Liver (tissue), 3 donors: ENCODE data around the gene PARP14.
"Not testable (repeated sequence)": the region's sequence is repeated elsewhere in the genome, so short reads cannot be mapped to it uniquely, and the experiment has no call there.

Experiments used
- GABPA ChIP-seq, 2 donors: IDR thresholded peaks in 1 of 2; conservative IDR thresholded peaks in 1 of 2; 2 replicates each; pipeline ENCODE4 v1.6.1; 2016; ENCODE audit warnings: antibody characterized with exemption in 2 of 2, mild to moderate bottlenecking in 1 of 2, moderate library complexity in 1 of 2
- JUND ChIP-seq, 2 donors: IDR thresholded peaks; 2 replicates each; pipeline ENCODE4 v1.6.1; 2016; ENCODE audit warnings: antibody characterized with exemption in 2 of 2
- NR2F2 ChIP-seq: IDR thresholded peaks from 2 replicates; pipeline ENCODE4 v1.6.1; 2016; ENCODE audit warnings: antibody characterized with exemption
- RAD21 ChIP-seq, 2 donors: IDR thresholded peaks; 2 replicates each; pipeline ENCODE4 v1.6.1; 2016; ENCODE audit warnings: antibody characterized with exemption in 2 of 2, mild to moderate bottlenecking in 2 of 2
- SP1 ChIP-seq: IDR thresholded peaks from 2 replicates; pipeline ENCODE4 v1.6.1; 2018; ENCODE audit warnings: antibody characterized with exemption, mild to moderate bottlenecking
- TAF1 ChIP-seq: conservative IDR thresholded peaks from 2 replicates; pipeline ENCODE4 v1.6.1; 2016; ENCODE audit warnings: antibody characterized with exemption, mild to moderate bottlenecking
- TF ChIP-seq, protein P1 (sequence below): fragments of 150-350 bp; IDR thresholded peaks from 2 replicates; pipeline ENCODE4 v1.5.1; 2017; ENCODE audit warnings: improper control_type of control experiment, low read depth, low read length; ENCODE audit not compliant: missing input control
- TF ChIP-seq, protein P2 (sequence below): IDR thresholded peaks from 2 replicates; pipeline ENCODE4 v1.6.1; 2016; ENCODE audit warnings: antibody characterized with exemption
- TF ChIP-seq, protein P3 (sequence below): IDR thresholded peaks from 2 replicates; pipeline ENCODE4 v1.6.1; 2016; ENCODE audit warnings: antibody characterized with exemption
- TF ChIP-seq, protein P4 (sequence below): IDR thresholded peaks from 2 replicates; pipeline ENCODE4 v1.6.1; 2016; ENCODE audit warnings: antibody characterized with exemption, mild to moderate bottlenecking
- TF ChIP-seq, protein P5 (sequence below): IDR thresholded peaks from 2 replicates; pipeline ENCODE4 v1.6.1; 2016; ENCODE audit warnings: antibody characterized with exemption
- donor health status: healthy.
- donor health status: healthy.

DNA sequence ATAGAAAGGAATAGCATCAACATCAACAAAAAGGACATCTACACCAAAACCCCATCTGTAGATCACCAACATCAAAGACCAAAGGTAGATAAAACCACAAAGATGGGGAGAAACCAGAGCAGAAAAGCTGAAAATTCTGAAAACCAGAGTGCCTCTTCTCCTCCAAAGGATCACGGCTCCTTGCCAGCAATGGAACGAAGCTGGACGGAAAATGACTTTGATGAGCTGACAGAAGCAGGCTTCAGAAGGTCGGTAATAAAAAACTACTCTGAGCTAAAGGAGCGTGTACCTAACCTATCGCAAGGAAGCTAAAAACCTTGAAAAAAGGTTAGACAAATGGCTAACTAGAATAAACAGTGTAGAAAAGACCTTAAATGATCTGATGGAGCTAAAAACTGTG, 28.7 kb upstream of the PARP14 start:
- TF ChIP-seq, protein P1, sequence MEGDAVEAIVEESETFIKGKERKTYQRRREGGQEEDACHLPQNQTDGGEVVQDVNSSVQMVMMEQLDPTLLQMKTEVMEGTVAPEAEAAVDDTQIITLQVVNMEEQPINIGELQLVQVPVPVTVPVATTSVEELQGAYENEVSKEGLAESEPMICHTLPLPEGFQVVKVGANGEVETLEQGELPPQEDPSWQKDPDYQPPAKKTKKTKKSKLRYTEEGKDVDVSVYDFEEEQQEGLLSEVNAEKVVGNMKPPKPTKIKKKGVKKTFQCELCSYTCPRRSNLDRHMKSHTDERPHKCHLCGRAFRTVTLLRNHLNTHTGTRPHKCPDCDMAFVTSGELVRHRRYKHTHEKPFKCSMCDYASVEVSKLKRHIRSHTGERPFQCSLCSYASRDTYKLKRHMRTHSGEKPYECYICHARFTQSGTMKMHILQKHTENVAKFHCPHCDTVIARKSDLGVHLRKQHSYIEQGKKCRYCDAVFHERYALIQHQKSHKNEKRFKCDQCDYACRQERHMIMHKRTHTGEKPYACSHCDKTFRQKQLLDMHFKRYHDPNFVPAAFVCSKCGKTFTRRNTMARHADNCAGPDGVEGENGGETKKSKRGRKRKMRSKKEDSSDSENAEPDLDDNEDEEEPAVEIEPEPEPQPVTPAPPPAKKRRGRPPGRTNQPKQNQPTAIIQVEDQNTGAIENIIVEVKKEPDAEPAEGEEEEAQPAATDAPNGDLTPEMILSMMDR, result not testable (repeated sequence)
- TF ChIP-seq, protein P2, sequence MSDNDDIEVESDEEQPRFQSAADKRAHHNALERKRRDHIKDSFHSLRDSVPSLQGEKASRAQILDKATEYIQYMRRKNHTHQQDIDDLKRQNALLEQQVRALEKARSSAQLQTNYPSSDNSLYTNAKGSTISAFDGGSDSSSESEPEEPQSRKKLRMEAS, result not testable (repeated sequence)
- TF ChIP-seq, protein P3, sequence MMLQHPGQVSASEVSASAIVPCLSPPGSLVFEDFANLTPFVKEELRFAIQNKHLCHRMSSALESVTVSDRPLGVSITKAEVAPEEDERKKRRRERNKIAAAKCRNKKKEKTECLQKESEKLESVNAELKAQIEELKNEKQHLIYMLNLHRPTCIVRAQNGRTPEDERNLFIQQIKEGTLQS, result not testable (repeated sequence)
- not testable (repeated sequence) for TF ChIP-seq RAD21 (IDR thresholded peaks at IDR 0.05); NR2F2; SP1; GABPA (IDR thresholded peaks at IDR 0.05 in 1 of 2, conservative IDR thresholded peaks at IDR 0.05 in 1 of 2); JUND (IDR thresholded peaks at IDR 0.05); TAF1
- TF ChIP-seq, protein P4, sequence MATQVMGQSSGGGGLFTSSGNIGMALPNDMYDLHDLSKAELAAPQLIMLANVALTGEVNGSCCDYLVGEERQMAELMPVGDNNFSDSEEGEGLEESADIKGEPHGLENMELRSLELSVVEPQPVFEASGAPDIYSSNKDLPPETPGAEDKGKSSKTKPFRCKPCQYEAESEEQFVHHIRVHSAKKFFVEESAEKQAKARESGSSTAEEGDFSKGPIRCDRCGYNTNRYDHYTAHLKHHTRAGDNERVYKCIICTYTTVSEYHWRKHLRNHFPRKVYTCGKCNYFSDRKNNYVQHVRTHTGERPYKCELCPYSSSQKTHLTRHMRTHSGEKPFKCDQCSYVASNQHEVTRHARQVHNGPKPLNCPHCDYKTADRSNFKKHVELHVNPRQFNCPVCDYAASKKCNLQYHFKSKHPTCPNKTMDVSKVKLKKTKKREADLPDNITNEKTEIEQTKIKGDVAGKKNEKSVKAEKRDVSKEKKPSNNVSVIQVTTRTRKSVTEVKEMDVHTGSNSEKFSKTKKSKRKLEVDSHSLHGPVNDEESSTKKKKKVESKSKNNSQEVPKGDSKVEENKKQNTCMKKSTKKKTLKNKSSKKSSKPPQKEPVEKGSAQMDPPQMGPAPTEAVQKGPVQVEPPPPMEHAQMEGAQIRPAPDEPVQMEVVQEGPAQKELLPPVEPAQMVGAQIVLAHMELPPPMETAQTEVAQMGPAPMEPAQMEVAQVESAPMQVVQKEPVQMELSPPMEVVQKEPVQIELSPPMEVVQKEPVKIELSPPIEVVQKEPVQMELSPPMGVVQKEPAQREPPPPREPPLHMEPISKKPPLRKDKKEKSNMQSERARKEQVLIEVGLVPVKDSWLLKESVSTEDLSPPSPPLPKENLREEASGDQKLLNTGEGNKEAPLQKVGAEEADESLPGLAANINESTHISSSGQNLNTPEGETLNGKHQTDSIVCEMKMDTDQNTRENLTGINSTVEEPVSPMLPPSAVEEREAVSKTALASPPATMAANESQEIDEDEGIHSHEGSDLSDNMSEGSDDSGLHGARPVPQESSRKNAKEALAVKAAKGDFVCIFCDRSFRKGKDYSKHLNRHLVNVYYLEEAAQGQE, result not testable (repeated sequence)
- TF ChIP-seq, protein P5, sequence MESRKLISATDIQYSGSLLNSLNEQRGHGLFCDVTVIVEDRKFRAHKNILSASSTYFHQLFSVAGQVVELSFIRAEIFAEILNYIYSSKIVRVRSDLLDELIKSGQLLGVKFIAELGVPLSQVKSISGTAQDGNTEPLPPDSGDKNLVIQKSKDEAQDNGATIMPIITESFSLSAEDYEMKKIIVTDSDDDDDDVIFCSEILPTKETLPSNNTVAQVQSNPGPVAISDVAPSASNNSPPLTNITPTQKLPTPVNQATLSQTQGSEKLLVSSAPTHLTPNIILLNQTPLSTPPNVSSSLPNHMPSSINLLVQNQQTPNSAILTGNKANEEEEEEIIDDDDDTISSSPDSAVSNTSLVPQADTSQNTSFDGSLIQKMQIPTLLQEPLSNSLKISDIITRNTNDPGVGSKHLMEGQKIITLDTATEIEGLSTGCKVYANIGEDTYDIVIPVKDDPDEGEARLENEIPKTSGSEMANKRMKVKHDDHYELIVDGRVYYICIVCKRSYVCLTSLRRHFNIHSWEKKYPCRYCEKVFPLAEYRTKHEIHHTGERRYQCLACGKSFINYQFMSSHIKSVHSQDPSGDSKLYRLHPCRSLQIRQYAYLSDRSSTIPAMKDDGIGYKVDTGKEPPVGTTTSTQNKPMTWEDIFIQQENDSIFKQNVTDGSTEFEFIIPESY, result not testable (repeated sequence)
